Psoas muscle (tissue), 8 donors: ENCODE measurements around the gene LYSMD4. TPM values are rescaled to one million over a fixed set of nuclear protein-coding genes. Genes with fewer than 3 reads are reported as not detected.

Source experiments
- ATAC-seq, 4 donors: fragments of 200-7000 bp; cut with Tn5 transposase; one replicate each; pipeline ENCODE4 v1.9.1; 2020; ENCODE audit warnings: moderate library complexity in 3 of 4, mild to moderate bottlenecking in 2 of 4
- DNase-seq, 2 donors: peaks; one replicate each; pipeline ENCODE4 v3.0.0-alpha.2; 2020
- H3K27ac ChIP-seq: fragments of 200-600 bp; one replicate; pipeline ENCODE4 v1.8.0; 2022
- H3K27me3 ChIP-seq, 3 donors: fragments of 200-600 bp in 1 of 3; one replicate each; pipeline versions ENCODE4 v1.6.1 to v1.8.0; 2013 to 2022; ENCODE audit warnings: low read length in 2 of 3, mild to moderate bottlenecking in 2 of 3, moderate library complexity in 1 of 3; ENCODE audit not compliant: insufficient read depth in 3 of 3
- H3K36me3 ChIP-seq, 2 donors: fragments of 200-600 bp in 1 of 2; one replicate each; pipeline versions ENCODE4 v1.6.1 to v1.8.0; 2013 to 2022; ENCODE audit warnings: low read depth in 1 of 2, mild to moderate bottlenecking in 1 of 2, moderate library complexity in 1 of 2; ENCODE audit not compliant: insufficient read depth in 1 of 2
- H3K4me1 ChIP-seq: fragments of 200-600 bp; one replicate; pipeline ENCODE4 v1.8.0; 2022
- H3K4me3 ChIP-seq: fragments of 200-600 bp; one replicate; pipeline ENCODE4 v1.8.0; 2022; ENCODE audit warnings: mild to moderate bottlenecking
- H3K9me3 ChIP-seq: fragments of 200-600 bp; one replicate; pipeline ENCODE4 v1.8.0; 2022
- CTCF ChIP-seq: fragments of 200-600 bp; IDR thresholded peaks from one replicate; pipeline ENCODE4 v1.8.0; 2022; ENCODE audit warnings: antibody characterized with exemption
- WGBS, 3 donors: extraction: QIAGEN DNeasy Blood & Tissue Kit; methylation state at CpG; one replicate each; pipeline versions ENCODE4 v1.1.6 to v1.1.7; 2013; 5-methylcytosine and 5-hydroxymethylcytosine counted together
- intact Hi-C, 2 donors: fragments of 100-400 bp; cut with DNase I; formaldehyde crosslinking; loops; one replicate each; pipeline versions ENCODE4 v1.11.0 to v1.14.2; 2022
- polyA plus RNA-seq, 3 donors: library from polyadenylated mRNA; stranded (reverse); fragments of 200-250 nt; gene quantifications; one replicate each; pipeline ENCODE4 v1.2.3, GENCODE V29; 2013
- total RNA-seq, 4 donors: library from RNA; stranded (reverse); fragmentation: NEBNext Ultra II Directional in 2 of 4; extraction: Animal tissue kit (Norgen Biotek cat#: 25700) in 2 of 4; gene quantifications; one replicate each; pipeline versions ENCODE4 v1.2.1 to v1.2.4, GENCODE V29; 2021 to 2023
- donor health status: healthy with polysubstance abuse.
- donor health status: DM: no; HTN: no; CAD: no; lungs with moderate emphysema.
- donor health status: Bipolar disorder and iron deficiency.
- donor health status: healthy.
- donor health status: DM: yes; HTN: yes; CAD: no.
- donor health status: DM: no; HTN: no; CAD: no.
- donor health status: DM: no; HTN: no; CAD: no.
- donor health status: DM: yes; HTN: yes; CAD: no.

The LYSMD4 gene
- total and polyA plus RNA-seq, 7 donors: 3.6 to 13.5 (median 7.3) TPM

- H3K36me3 ChIP-seq: peaks cover 7 to 51% of the 10 kb centered on the region in 2 donors
- DNase-seq: no peak
- no peak for ATAC-seq
- H3K27ac ChIP-seq: peak overlapping the region; percentile 36
- no peak overlapping the region for H3K4me3 ChIP-seq
- intact Hi-C loops: loop anchor here in 1 of 2 donors (10.0 kb wide), 1 partner anchor 61 kb away; no protein-coding TSS in a partner anchor
- no peaks in the 10 kb centered on the region for H3K9me3 ChIP-seq
- no peaks in the 10 kb centered on the region for H3K4me1 ChIP-seq
- 42 to 64% (median 55%) methylated on average over 2 of the region's 2 CpGs for whole genome bisulfite sequencing, 3 donors
- TF ChIP-seq CTCF: no peak
- H3K27me3 ChIP-seq: no peaks in the 10 kb centered on the region
These were observed 37.1 kb downstream of the LYSMD4 start for GRCh38 chr15:99696096-99696495.

- Histone ChIP-seq H3K4me3 (no peak overlapping the region), H3K36me3 (peaks cover 7 to 75% of the 10 kb centered on the region in 2 donors), H3K27ac (no peak overlapping the region), H3K4me1 (no peaks in the 10 kb centered on the region), H3K9me3 (no peaks in the 10 kb centered on the region), H3K27me3 (no peaks in the 10 kb centered on the region)
- TF ChIP-seq CTCF: no peak
- peak in 1 of 4 donors; percentile 30 for ATAC-seq
- intact Hi-C loops: loop anchor here in 1 of 2 donors (10.0 kb wide), 1 partner anchor 58 kb away; no protein-coding TSS in a partner anchor
- no peak for DNase-seq
- 90 to 97% (median 92%) methylated on average over 3 of the region's 3 CpGs for WGBS, 3 donors
These were observed 40.4 kb downstream of the LYSMD4 start for GRCh38 chr15:99692825-99693224.

GRCh38 chr15:99686290-99686689 lies 46.9 kb downstream of the LYSMD4 start:
- H3K9me3 ChIP-seq: peaks cover 13% of the 10 kb centered on the region
- ATAC-seq (no peak), DNase-seq (no peak)
- H3K27me3 ChIP-seq: no peaks in the 10 kb centered on the region
- no peak overlapping the region for H3K4me3 ChIP-seq
- intact Hi-C loops: no loop called here
- no peaks in the 10 kb centered on the region for H3K4me1 ChIP-seq
- peaks cover 0 to 30% of the 10 kb centered on the region in 2 donors for H3K36me3 ChIP-seq
- no peak for TF ChIP-seq CTCF
- 99 to 100% (median 100%) methylated on average over 1 of the region's 1 CpG for WGBS, 3 donors
- H3K27ac ChIP-seq: no peak overlapping the region

- ATAC-seq (peak in 3 of 4 donors; percentile 30 to 45 (median 36)), DNase-seq (no peak)
- H3K9me3 ChIP-seq: peaks cover 13% of the 10 kb centered on the region
- H3K4me1 ChIP-seq: no peaks in the 10 kb centered on the region
- intact Hi-C loops: no loop called here
- no peak for TF ChIP-seq CTCF
- H3K27me3 ChIP-seq: no peaks in the 10 kb centered on the region
- no peak overlapping the region for H3K4me3 ChIP-seq
- peaks cover 0 to 17% of the 10 kb centered on the region in 2 donors for H3K36me3 ChIP-seq
- H3K27ac ChIP-seq: peak overlapping the region; percentile 62
- 72 to 81% (median 80%) methylated on average over 9 of the region's 9 CpGs for WGBS, 3 donors
These were observed 50.1 kb downstream of the LYSMD4 start for GRCh38 chr15:99683000-99683670.
